GM18861 (cell line): ENCODE data around the gene KLF17.

Experiments
- ATAC-seq: cut with Tn5 transposase; IDR thresholded peaks from one replicate; pipeline ENCODE4 v1.9.1; 2021; ENCODE audit not compliant: unreplicated experiment

Gene KLF17, protein sequence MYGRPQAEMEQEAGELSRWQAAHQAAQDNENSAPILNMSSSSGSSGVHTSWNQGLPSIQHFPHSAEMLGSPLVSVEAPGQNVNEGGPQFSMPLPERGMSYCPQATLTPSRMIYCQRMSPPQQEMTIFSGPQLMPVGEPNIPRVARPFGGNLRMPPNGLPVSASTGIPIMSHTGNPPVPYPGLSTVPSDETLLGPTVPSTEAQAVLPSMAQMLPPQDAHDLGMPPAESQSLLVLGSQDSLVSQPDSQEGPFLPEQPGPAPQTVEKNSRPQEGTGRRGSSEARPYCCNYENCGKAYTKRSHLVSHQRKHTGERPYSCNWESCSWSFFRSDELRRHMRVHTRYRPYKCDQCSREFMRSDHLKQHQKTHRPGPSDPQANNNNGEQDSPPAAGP

DNA sequence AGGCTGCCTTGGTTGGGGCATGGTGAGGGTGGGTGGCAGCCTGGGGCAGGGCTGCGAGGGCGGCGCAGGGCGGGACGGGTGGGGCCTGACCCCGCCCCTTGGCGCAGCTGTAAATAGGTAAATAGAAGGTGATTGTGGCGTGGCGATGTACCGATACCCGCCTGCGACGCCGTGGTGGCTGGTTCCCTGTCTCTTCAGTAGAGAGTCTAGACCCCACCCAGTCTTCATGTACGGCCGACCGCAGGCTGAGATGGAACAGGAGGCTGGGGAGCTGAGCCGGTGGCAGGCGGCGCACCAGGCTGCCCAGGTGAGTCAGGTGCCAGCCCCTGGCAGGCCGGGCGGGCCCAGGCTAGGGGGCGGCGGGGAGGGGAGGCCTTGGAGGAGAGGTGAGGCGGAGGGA is at the start of gene KLF17:
Gene KLF17, plus strand, starts transcription at position 140 of the 400 bp plus-strand sequence. Its CDS starts 87 bp downstream, at position 227.
- no peak for ATAC-seq

- ATAC-seq, result no peak
These were observed 47.2 kb upstream of the KLF17 start for GRCh38 chr1:44071461-44071860.

GRCh38 chr1:44072204-44072603 is 46.4 kb upstream of the KLF17 start:
- ATAC-seq, result no peak

- no peak for ATAC-seq
These were observed 45.8 kb upstream of the KLF17 start for GRCh38 chr1:44072821-44073220.

GRCh38 chr1:44073528-44073927 is 45.1 kb upstream of the KLF17 start:
- no peak for ATAC-seq

- ATAC-seq, result no peak
These were observed 44.2 kb upstream of the KLF17 start for GRCh38 chr1:44074415-44074814.

DNA sequence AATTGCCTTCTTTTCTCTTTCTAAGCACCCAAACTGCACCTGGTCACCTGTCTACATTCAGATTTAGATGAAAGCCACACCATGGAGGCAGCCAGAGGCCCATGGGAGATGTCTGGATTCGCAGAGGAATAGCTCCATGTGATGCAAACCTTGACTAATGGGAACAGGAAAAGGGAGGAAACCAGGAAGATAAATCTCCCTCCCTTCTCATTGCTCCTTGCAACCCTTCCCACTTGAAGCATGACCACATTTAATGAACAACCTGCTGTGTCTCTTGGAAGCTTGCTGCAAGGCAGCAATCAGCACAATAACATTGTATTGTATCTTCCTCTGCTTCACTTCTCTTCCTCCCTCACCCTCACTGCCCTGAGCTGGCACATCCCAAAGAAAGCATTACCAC is 42.6 kb upstream of the KLF17 start:
- no peak for ATAC-seq

- no peak for ATAC-seq
These were observed 41.2 kb upstream of the KLF17 start for GRCh38 chr1:44077421-44077820.

GRCh38 chr1:44078104-44078503 is 40.5 kb upstream of the KLF17 start:
- ATAC-seq, result no peak

GRCh38 chr1:44079566-44079965 is 39.1 kb upstream of the KLF17 start:
- ATAC-seq, result no peak

GRCh38 chr1:44084998-44085675 is 33.5 kb upstream of the KLF17 start:
- no peak for ATAC-seq

- ATAC-seq, result no peak
These were observed 31.7 kb upstream of the KLF17 start for GRCh38 chr1:44086692-44087474.

- no peak for ATAC-seq
These were observed 29.1 kb upstream of the KLF17 start for GRCh38 chr1:44089371-44090048.

DNA sequence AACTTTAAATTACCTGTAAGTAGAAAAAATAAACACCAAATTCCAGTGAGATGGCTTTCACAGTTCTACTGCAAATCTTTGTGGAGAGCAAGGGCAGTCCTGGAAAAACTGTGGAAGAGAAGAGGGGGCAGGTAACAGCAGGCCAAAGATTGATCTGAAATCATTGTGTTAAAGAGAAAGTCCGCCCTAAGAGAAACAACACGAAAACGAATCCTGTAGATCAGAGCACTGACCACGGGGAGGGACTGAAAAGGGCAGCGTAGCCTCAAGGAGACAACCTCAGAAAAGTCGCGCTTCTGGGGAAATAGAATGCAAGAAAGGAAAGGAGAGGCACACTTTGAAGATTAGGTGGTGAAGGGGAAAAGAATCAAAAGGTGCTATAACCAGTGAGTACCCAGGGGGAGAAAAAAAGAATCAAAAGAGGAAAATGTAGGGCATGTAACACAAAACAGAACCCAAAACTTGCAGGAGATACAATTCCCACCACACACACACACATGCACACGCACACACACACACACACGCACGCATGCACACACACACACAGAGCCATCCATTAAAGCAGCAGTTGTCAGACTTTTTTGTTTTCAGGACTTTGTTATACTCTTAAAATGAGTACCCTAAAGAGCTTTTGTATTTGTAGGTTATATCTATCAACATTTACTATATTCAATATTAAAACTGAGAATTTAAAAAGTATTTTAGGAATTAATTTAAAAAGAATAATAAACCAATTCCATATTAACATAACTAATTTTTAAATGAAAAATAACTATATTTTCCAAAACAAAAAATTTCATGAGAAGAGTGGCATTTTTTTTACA is 28.0 kb upstream of the KLF17 start:
- ATAC-seq, result no peak

DNA sequence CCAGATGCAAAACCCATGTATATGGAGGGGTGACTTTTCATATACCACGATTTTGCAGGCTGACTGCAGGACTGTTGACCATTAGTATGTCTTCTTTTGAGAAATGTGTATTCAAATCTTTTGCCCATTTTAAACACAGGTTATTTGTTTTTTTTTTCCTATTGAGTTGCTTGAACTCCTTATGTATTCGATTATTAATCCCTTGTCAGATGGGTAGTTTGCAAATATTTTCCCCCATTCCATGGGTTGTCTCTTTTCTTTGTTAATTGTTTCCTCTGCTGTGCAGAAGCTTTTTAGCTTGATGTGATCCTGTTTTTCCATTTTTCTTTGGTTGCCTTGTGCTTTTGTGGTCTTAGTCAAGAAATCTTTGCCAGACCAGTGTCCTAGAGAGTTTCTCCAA is 24.6 kb upstream of the KLF17 start:
- no peak for ATAC-seq

- ATAC-seq, result no peak
These were observed 18.3 kb upstream of the KLF17 start for GRCh38 chr1:44100183-44100868.

DNA sequence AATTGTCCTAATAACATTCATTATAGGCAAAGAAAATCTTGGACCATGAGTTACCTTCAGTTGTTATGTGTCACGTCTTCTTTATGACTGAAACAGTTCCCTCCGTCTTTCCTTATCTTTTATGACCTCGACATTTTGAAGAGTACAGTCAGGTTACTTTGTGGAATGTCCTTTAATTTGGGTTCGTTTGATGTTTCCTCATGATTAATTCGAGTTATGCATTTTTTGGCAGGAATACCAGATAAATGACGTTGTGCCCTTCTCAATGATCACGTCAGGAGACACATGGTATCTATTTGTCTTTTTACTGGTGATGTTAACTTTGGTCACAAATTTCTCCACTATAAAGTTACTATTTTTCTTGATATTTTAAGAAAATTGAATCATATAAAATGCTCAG is 17.3 kb upstream of the KLF17 start:
- no peak for ATAC-seq

DNA sequence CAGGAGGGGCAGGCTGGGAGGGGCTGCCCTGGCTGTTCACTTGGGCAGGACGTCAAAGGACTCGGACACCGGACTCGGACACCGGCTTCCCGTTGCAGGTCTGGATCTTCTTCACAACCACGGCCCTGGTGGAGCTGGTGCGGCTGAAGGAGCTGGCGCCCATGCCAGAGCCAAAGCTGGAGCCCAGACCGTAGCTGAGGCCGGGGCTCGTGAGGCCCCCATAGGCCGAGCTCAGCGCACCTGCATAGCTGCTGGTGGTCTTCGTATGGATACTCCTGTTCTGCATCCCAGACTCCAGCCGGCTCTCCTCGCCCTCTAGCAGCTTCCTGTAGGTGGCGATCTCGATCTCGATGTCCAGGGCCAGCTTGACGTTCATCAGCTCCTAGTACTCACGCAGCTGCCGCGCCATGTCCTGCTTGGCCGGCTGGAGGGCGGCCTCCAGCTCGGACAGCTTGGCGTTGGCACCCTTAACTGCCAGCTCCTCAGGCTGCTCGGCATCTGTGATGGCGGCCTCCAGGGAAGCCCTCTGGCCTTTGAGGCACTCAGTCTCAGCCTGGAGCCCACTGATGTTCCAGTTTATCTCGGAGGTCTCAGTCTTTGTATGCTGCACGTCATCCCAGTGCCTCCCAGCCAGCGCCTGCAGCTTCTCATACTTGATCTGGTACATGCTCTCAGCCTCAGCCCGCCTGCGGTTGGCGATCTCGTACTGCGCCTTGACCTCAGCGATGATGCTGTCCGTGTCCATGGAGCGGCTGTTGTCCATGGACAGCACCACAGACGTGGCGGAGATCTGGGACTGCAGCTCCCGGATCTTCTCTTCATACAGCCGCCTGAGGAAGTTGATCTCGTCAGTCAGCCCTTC is 15.1 kb upstream of the KLF17 start:
- no peak for ATAC-seq

DNA sequence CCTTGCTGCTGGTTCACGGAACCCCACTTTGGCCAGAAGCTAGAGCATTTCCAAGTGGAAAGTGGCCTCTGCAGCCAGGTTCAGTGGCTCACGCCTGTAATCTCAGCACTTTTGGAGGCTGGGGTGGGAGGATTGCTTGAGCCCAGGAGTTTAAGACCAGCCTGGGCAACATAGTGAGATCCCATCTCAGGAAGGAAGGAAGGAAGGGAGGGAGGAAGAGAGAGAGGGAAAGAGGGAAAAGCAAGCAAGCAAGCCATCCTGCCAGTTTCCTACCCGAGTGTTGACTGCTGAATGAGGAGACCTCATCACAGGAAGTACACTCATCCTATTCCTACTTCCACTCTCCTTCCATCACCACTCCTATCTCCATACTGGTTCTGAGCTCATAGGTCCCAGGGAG is 12.8 kb upstream of the KLF17 start:
- ATAC-seq, result no peak
